ENCODE results near the gene ANKRD53.
"Not testable (repeated sequence)": the region's sequence is repeated elsewhere in the genome, so short reads cannot be mapped to it uniquely, and the experiment has no call there.

DNA sequence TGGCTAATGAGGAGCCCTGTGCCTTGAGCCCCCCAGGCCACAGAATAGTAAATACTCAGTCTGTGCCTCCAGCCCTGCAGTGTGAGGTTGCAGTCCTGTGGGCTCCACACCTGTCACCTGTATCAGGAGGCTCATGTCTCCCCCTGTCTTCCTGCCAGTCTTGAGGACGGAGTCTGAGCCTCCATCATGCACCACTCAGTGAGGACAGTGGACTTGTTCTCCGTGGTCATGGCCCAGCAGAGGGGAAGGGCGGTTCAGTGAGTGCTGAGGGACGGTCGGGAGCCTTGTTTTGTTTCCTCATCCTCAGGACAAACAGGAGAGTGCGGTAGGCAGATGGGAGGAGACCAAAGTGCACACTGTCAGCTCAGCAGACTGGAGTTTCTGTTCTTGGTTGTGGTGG, 33.4 kb downstream of the ANKRD53 start:
- TF ChIP-seq, protein P1, sequence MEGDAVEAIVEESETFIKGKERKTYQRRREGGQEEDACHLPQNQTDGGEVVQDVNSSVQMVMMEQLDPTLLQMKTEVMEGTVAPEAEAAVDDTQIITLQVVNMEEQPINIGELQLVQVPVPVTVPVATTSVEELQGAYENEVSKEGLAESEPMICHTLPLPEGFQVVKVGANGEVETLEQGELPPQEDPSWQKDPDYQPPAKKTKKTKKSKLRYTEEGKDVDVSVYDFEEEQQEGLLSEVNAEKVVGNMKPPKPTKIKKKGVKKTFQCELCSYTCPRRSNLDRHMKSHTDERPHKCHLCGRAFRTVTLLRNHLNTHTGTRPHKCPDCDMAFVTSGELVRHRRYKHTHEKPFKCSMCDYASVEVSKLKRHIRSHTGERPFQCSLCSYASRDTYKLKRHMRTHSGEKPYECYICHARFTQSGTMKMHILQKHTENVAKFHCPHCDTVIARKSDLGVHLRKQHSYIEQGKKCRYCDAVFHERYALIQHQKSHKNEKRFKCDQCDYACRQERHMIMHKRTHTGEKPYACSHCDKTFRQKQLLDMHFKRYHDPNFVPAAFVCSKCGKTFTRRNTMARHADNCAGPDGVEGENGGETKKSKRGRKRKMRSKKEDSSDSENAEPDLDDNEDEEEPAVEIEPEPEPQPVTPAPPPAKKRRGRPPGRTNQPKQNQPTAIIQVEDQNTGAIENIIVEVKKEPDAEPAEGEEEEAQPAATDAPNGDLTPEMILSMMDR (IDR thresholded peaks at IDR 0.05; ENCODE audit: poor library complexity): not testable (repeated sequence)
- TF ChIP-seq EZH2 (IDR thresholded peaks at IDR 0.05; ENCODE audit: borderline replicate concordance): not testable (repeated sequence)
